Measurements from ENCODE around the gene CELSR2. TPM values are rescaled to one million over a fixed set of nuclear protein-coding genes. Genes with fewer than 3 reads are reported as not detected.

Gene CELSR2
- total RNA-seq, 2 donors from 2014 or later = 7.3 to 7.5 TPM

GRCh38 chr1:109251277-109252166 lies 2.2 kb downstream of the CELSR2 start:
- WGBS, 2 donors = 96 to 97% methylated on average over 23 to 32 of the region's 32 CpGs
- Histone ChIP-seq H3K4me1 (peaks cover 38% of the 10 kb centered on the region), H3K27me3 (no peaks in the 10 kb centered on the region), H3K4me3 (no peak overlapping the region), H3K27ac (no peak overlapping the region), H3K9me3 (no peaks in the 10 kb centered on the region), H3K36me3 (replicated peaks in 1 of 2; ENCODE audit: insufficient read depth in 1 of 2, low read depth in 2 of 2) (no peaks in the 10 kb centered on the region)
- intact Hi-C loops (cut with DNase I) = no loop called here
- ATAC-seq (no peak), DNase-seq (no peak)
- TF ChIP-seq, protein P1, sequence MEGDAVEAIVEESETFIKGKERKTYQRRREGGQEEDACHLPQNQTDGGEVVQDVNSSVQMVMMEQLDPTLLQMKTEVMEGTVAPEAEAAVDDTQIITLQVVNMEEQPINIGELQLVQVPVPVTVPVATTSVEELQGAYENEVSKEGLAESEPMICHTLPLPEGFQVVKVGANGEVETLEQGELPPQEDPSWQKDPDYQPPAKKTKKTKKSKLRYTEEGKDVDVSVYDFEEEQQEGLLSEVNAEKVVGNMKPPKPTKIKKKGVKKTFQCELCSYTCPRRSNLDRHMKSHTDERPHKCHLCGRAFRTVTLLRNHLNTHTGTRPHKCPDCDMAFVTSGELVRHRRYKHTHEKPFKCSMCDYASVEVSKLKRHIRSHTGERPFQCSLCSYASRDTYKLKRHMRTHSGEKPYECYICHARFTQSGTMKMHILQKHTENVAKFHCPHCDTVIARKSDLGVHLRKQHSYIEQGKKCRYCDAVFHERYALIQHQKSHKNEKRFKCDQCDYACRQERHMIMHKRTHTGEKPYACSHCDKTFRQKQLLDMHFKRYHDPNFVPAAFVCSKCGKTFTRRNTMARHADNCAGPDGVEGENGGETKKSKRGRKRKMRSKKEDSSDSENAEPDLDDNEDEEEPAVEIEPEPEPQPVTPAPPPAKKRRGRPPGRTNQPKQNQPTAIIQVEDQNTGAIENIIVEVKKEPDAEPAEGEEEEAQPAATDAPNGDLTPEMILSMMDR (IDR thresholded peaks at IDR 0.05) = no peak
- no peak for TF ChIP-seq POLR2A (IDR thresholded peaks at IDR 0.05)

GRCh38 chr1:109252167-109252892 lies 3.0 kb downstream of the CELSR2 start:
- TF ChIP-seq, protein P1 (IDR thresholded peaks at IDR 0.05) = no peak
- no peak for ATAC-seq
- Histone ChIP-seq H3K4me3 (no peak overlapping the region), H3K27me3 (no peaks in the 10 kb centered on the region), H3K4me1 (peaks cover 38% of the 10 kb centered on the region), H3K36me3 (replicated peaks in 1 of 2; ENCODE audit: insufficient read depth in 1 of 2, low read depth in 2 of 2) (no peaks in the 10 kb centered on the region), H3K9me3 (no peaks in the 10 kb centered on the region), H3K27ac (no peak overlapping the region)
- intact Hi-C loops (cut with DNase I) = no loop called here
- no peak for DNase-seq
- 93 to 96% methylated on average over 28 to 31 of the region's 31 CpGs for WGBS, 2 donors

- intact Hi-C loops (cut with DNase I) = no loop called here
- 77 to 84% methylated on average over 22 to 32 of the region's 33 CpGs for WGBS, 2 donors
- no peaks in the 10 kb centered on the region for H3K9me3 ChIP-seq
- ATAC-seq = peak; percentile 15
- no peak overlapping the region for H3K4me3 ChIP-seq
- peaks cover 38% of the 10 kb centered on the region for H3K4me1 ChIP-seq
- H3K27ac ChIP-seq = peak overlapping the region in 2 of 4 donors; percentile 69 to 73
- TF ChIP-seq POLR2A (IDR thresholded peaks at IDR 0.05) = no peak
- TF ChIP-seq, protein P1 (IDR thresholded peaks at IDR 0.05) = no peak
- peak in 2 of 4 donors; percentile 42 to 44 for DNase-seq
- H3K36me3 ChIP-seq (replicated peaks in 1 of 2; ENCODE audit: insufficient read depth in 1 of 2, low read depth in 2 of 2) = no peaks in the 10 kb centered on the region
- H3K27me3 ChIP-seq = no peaks in the 10 kb centered on the region
These were observed 3.8 kb downstream of the CELSR2 start for GRCh38 chr1:109252893-109253802.

DNA sequence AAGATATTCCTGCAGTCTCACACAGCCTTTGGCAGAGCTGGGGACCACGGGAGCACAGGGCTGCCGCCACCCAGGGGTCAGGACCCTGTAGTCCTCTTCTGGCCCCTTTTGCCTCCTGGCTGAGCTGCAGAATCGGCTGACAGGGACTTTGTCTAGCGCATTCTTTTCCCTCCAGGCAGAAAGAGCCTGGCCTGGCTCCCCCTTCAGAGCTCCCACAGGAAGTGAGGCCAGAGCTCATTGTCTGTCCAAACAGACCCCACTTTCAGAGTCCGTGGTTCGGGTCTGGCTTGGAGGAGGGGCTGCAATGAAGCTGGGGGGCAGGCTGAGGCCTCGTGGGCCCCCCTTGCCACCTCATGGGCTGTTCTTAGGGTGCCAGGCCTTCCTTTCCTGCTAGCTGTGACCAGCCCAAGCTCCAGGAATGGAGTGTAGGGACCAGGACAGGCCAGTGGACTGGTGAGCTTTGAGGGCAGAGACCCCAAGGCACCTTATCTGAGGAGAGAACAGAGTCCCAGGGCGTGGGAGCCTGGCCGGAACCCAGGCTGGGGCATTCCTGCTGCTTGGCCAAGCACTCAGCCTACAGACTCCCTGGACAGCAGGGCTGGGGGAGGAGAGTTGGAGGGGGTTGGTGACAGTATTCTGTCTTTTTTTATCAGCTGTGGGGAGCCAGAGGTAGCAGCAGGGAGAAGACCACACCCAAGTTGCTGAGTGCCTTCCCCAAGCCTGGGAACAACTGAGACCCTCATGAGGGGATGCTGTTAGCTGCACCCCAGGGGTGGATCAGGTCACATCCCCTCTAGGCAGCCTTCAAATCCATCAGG lies 4.7 kb downstream of the CELSR2 start:
- Histone ChIP-seq H3K27me3 (no peaks in the 10 kb centered on the region), H3K27ac (peak overlapping the region in 3 of 4 donors; percentile 21 to 73 (median 69)), H3K4me1 (peaks cover 35% of the 10 kb centered on the region), H3K9me3 (no peaks in the 10 kb centered on the region), H3K36me3 (replicated peaks in 1 of 2; ENCODE audit: insufficient read depth in 1 of 2, low read depth in 2 of 2) (no peaks in the 10 kb centered on the region), H3K4me3 (no peak overlapping the region)
- intact Hi-C loops (cut with DNase I) = no loop called here
- no peak for ATAC-seq
- no peak for TF ChIP-seq POLR2A (IDR thresholded peaks at IDR 0.05)
- TF ChIP-seq, protein P1 (IDR thresholded peaks at IDR 0.05) = no peak
- WGBS, 2 donors = 44 to 56% methylated on average over 3 to 9 of the region's 9 CpGs
- no peak for DNase-seq
